ENCODE measurements around the gene SMIM13. TPM values are rescaled to one million over a fixed set of nuclear protein-coding genes. Genes with fewer than 3 reads are reported as not detected.

Gene SMIM13
- 8.9 and 18.6 TPM in 2 replicates for total RNA-seq

DNA sequence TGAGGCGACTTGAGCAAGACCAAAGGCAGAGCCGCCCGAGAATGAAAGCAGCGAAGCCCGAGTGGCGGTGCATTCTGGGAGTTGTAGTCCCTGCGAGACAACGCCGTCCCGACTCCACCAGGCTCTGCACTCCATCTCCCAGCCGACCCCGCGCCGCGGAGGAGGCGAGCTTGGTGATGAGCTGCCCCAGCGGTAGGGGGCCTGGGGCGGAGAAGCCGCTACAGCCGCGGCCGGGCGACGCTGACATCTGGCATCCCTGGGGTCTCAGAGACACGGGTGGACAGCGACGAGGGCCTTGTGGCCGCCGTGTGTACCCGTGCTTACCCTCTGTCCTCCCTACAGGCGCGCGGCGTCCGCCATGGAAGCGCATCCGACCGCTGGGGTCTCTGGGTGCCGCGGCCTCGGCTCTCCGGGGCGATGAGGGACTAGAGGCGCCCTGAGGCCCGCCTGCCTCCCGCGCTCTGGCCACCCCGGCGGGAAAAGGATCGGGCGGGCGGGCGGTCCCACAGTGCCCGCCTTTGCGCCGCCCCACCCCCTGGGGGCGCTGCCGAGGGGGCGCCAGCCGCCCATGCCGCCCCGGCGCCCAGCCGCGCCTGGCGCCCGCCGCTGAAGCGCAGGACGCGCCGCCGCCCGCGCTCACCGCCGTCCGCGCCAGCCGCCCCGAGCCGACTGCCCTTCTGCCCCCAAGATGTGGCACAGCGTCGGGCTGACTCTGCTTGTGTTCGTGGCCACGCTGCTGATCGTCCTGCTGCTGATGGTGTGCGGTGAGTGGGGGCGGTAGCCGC is at the start of gene SMIM13:
Gene SMIM13, plus strand, starts transcription at position 209 of the 785 bp plus-strand sequence. Its CDS starts 480 bp downstream, at position 689.

DNA sequence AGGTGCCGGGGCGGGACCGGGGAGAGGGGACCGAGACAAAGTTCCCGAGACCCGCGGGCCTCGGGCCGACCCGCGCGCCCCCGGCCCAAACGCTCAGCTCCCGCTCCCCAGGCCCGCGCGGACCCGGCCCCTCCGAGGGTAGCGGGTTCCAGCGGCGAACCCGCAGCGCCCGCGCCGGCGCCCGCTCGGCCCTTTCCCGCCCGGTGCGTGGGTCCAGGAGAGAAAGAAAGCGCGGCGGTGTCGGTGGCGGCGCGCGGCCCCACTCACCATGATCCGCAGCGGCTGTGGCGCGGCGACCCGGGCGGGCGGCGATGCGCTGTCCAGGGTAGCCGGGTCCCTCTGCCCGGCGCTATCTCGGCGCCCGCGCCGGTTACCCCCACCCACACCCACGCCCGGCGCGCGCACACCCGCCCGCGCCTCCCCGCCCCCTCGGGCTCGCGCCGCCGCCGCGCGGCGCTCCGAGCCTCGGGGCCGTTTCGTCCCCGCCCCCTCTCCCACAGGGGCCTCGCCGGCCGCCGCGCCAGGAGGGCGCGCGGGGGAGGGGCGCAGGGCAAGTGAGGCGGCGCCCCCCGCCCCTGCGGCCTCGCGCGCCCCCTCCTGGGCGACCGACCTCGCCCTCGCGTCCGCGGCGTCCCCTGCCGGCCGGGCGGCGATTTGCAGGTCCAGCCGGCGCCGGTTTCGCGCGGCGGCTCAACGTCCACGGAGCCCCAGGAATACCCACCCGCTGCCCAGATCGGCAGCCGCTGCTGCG is 49.5 kb upstream of the SMIM13 start, which contains the start of gene ELOVL2:
Gene ELOVL2, minus strand, starts transcription at position 345 of the 751 bp plus-strand sequence. Its CDS starts 75 bp downstream, at position 270.

DNA sequence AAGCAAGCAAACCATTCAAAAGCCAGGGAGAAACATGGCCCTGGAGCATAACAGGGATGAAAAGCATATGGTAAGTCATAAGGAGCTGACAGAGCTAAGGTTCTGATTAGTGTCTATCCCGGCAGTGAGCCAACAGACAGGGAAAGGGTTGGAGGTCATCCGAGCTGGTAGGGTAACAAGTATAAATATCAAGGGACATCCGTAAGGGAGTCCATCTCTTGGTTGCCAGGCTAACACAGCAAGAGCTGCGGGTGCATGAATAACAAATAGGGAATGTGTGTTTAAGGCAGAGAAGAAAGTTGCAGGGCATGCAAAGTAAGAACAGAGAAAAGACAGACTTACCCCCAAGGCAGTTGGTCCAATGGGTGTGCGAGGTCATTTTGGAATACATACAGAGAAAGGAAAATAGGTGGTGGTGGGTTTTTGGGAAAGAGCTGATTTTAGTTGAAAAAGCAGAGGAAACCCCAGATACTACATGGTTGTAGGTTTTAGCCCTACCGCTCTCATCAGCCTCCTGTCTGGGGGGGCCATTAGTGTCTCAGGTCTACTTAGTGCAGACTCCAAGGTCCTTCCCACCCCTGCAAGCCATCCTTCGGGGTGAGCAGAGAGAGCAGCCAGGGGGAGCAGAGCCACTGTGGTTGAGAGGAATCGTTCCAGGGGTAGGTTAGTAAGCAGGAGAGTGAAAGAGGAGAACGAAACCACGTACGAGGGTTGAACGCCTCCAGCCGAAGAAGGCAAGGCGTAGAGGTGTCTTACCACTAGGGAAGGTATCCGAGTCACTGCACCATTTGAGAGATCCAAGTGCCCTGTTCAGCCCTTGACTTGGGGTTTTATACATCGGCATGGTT is 17.5 kb downstream of the SMIM13 start, which contains the start of gene ERVFRD-1:
Gene ERVFRD-1, minus strand, starts transcription at position 805 of the 848 bp plus-strand sequence. CDS start 6,415 bp downstream, outside the sequence.

Other genes with a start within 250 kb of the SMIM13 start
- gene GCM2, start 211.8 kb upstream of the SMIM13 start, total RNA-seq = not detected in 2 replicates
- gene SYCP2L, start 206.8 kb upstream of the SMIM13 start, total RNA-seq = 0.13 and 0.16 TPM in 2 replicates
- gene ELOVL2, start 49.5 kb upstream of the SMIM13 start, total RNA-seq = not detected in 2 replicates
- 0.16 and 0.38 TPM in 2 replicates for gene ERVFRD-1, start 17.9 kb downstream of the SMIM13 start, total RNA-seq
- 139 and 239 TPM in 2 replicates for gene NEDD9, start 138.8 kb downstream of the SMIM13 start, total RNA-seq

Data from bladder microvascular endothelial cell (primary cell).